HCT116 (cell line): ENCODE results near the gene MLLT3. TPM values are rescaled to one million over a fixed set of nuclear protein-coding genes. Genes with fewer than 3 reads are reported as not detected.

ENCODE experiments used
- ATAC-seq: fragments of 200-7000 bp; cut with Tn5 transposase; 2 replicates; pipeline ENCODE4 v1.9.1; 2020; ENCODE audit warnings: mild to moderate bottlenecking, moderate library complexity
- BruUV-seq: library from RNA; stranded (reverse); fragments of 400-500 nt; replicated peaks from 2 replicates; lab custom pipeline; 2021; lab: Mats Ljungman, UMichigan
- CTCF ChIA-PET: fragments of 300-600 bp; sonication (Branson Sonifier 250); formaldehyde crosslinking; loops from one replicate; lab custom pipeline; 2021; ENCODE audit warnings: antibody characterized with exemption; lab: Charles Lee
- POLR2A ChIA-PET: fragments of 300-600, 350-600 bp; sonication (Branson Sonifier 250); formaldehyde crosslinking; loops from one replicate; lab custom pipeline; 2021; ENCODE audit warnings: antibody characterized with exemption; lab: Charles Lee
- RAD21 ChIA-PET, 2 experiments: fragments of 300-600 bp; sonication (Branson Sonifier 250); formaldehyde crosslinking; loops; one replicate each; lab custom pipeline; 2023; ENCODE audit warnings: low total read pairs in 2 of 2; ENCODE audit not compliant: uncharacterized antibody in 2 of 2, unreplicated experiment in 2 of 2, low non-redundant PET in 1 of 2; lab: Charles Lee
- DNase-seq: peaks from one replicate; pipeline ENCODE4 v3.0.0-alpha.2; 2010; ENCODE audit warnings: low read depth, low spot score
- H2AFZ ChIP-seq: fragments of 200-600 bp; shearing (Covaris generic), sonication (generic); 2 replicates; pipeline ENCODE4 v1.6.1; 2017; ENCODE audit warnings: low read depth, mixed run types, mixed read lengths, antibody characterized with exemption, low read length; ENCODE audit not compliant: poor library complexity, severe bottlenecking
- H3K27ac ChIP-seq: 2 replicates; pipeline ENCODE4 v1.5.1; 2012; ENCODE audit warnings: low read depth, low read length
- H3K27me3 ChIP-seq: fragments of 200-600 bp; sonication (generic); 2 replicates; pipeline ENCODE4 v1.6.1; 2016; ENCODE audit warnings: mixed run types, low read length, mixed read lengths; ENCODE audit not compliant: insufficient read depth
- H3K36me3 ChIP-seq, 2 experiments: fragments of 200-500 bp in 1 of 2; fragments of 200-600 bp in 1 of 2; sonication (Bioruptor generic) in 1 of 2; sonication (generic) in 1 of 2; 2 replicates each; pipeline versions ENCODE4 v1.5.1 to v1.6.1; 2014 to 2016; ENCODE audit warnings: low read length in 2 of 2, inconsistent platforms in 1 of 2, mixed read lengths in 1 of 2, mixed run types in 1 of 2; ENCODE audit not compliant: insufficient read depth in 2 of 2, control insufficient read depth in 1 of 2
- H3K4me1 ChIP-seq, 2 experiments: fragments of 200-600 bp in 1 of 2; sonication (generic) in 1 of 2; 2 replicates each; pipeline versions ENCODE4 v1.5.1 to v1.6.1; 2012 to 2017; ENCODE audit warnings: low read length in 2 of 2, inconsistent platforms in 1 of 2, mild to moderate bottlenecking in 1 of 2, mixed read lengths in 1 of 2, mixed run types in 1 of 2, moderate library complexity in 1 of 2; ENCODE audit not compliant: insufficient read depth in 2 of 2, control insufficient read depth in 1 of 2
- H3K4me2 ChIP-seq: fragments of 200-600 bp; sonication (generic); 2 replicates; pipeline ENCODE4 v1.6.1; 2017; ENCODE audit warnings: mixed run types, low read length, mixed read lengths
- H3K4me3 ChIP-seq, 2 experiments: fragments of 200-600 bp in 1 of 2; sonication (generic) in 1 of 2; replicated peaks in 1 of 2; 2 replicates each; pipeline ENCODE4 v1.5.1; 2011 to 2016; ENCODE audit warnings: low read length in 2 of 2, control low read depth in 1 of 2, low read depth in 1 of 2, mild to moderate bottlenecking in 1 of 2, mixed read lengths in 1 of 2, mixed run types in 1 of 2
- H3K79me2 ChIP-seq: fragments of 200-600 bp; sonication (generic); 2 replicates; pipeline ENCODE4 v1.6.1; 2017; ENCODE audit warnings: mild to moderate bottlenecking, mixed run types, low read length, moderate library complexity, mixed read lengths; ENCODE audit not compliant: insufficient read depth
- H3K9ac ChIP-seq: fragments of 200-600 bp; sonication (generic); 2 replicates; pipeline ENCODE4 v1.6.1; 2016; ENCODE audit warnings: low read length, mixed read lengths
- H3K9me2 ChIP-seq: fragments of 200-600 bp; sonication (generic), shearing (Covaris generic); 2 replicates; pipeline ENCODE4 v1.6.1; 2017; ENCODE audit warnings: mixed run types, mild to moderate bottlenecking, moderate library complexity; ENCODE audit not compliant: insufficient read depth
- H3K9me3 ChIP-seq, 2 experiments: fragments of 200-500 bp in 1 of 2; fragments of 200-600 bp in 1 of 2; sonication (Bioruptor generic) in 1 of 2; sonication (generic) in 1 of 2; 2 replicates each; pipeline ENCODE4 v1.6.1; 2014 to 2017; ENCODE audit warnings: low read length in 2 of 2, mixed read lengths in 2 of 2, inconsistent platforms in 1 of 2, low read depth in 1 of 2, mild to moderate bottlenecking in 1 of 2, mixed run types in 1 of 2, moderate library complexity in 1 of 2; ENCODE audit not compliant: control insufficient read depth in 1 of 2, insufficient read depth in 1 of 2
- H4K20me1 ChIP-seq: fragments of 200-600 bp; sonication (generic), shearing (Covaris generic); 2 replicates; pipeline ENCODE4 v1.6.1; 2017; ENCODE audit warnings: mixed run types, mild to moderate bottlenecking, moderate library complexity; ENCODE audit not compliant: insufficient read depth
- CEBPB ChIP-seq: IDR thresholded peaks from 2 replicates; pipeline ENCODE4 v1.6.1; 2012; ENCODE audit warnings: low read depth
- EGR1 ChIP-seq: IDR thresholded peaks from 2 replicates; pipeline ENCODE4 v1.6.1; 2012; ENCODE audit warnings: low read depth
- EZH2 ChIP-seq: fragments of 200-600 bp; sonication (generic); IDR thresholded peaks from 2 replicates; pipeline ENCODE4 v1.6.1; 2017; ENCODE audit warnings: antibody characterized with exemption, mixed run types
- MAX ChIP-seq: IDR thresholded peaks from 2 replicates; pipeline ENCODE4 v1.6.1; 2012
- POLR2AphosphoS5 ChIP-seq: IDR thresholded peaks from 2 replicates; pipeline ENCODE4 v1.6.1; 2011; ENCODE audit warnings: mild to moderate bottlenecking, low read depth, low read length, moderate library complexity
- RAD21 ChIP-seq: IDR thresholded peaks from 2 replicates; pipeline ENCODE4 v1.6.1; 2012; ENCODE audit warnings: low read depth, mild to moderate bottlenecking
- REST ChIP-seq: IDR thresholded peaks from 2 replicates; pipeline ENCODE4 v1.6.1; 2012; ENCODE audit warnings: low read depth
- ZFX ChIP-seq: fragments of 450-650 bp; IDR thresholded peaks from 2 replicates; pipeline ENCODE4 v1.6.1; 2017
- intact Hi-C: fragments of 100-400 bp; cut with micrococcal nuclease; formaldehyde crosslinking; loops from 2 replicates; pipeline ENCODE4 v1.10.0; 2022
- total RNA-seq: library from RNA; stranded (reverse); gene quantifications from one replicate; pipeline ENCODE4 v1.2.1, GENCODE V29; 2021; ENCODE audit not compliant: unreplicated experiment
- TF ChIP-seq, protein P1 (sequence below): IDR thresholded peaks from 2 replicates; pipeline ENCODE4 v1.6.1; 2011; ENCODE audit warnings: mild to moderate bottlenecking, low read length, moderate library complexity; ENCODE audit not compliant: insufficient replicate concordance; ENCODE audit errors: extremely low read depth

Gene MLLT3
- total RNA-seq, 1 experiment from 2014 or later: 4.3 TPM

DNA sequence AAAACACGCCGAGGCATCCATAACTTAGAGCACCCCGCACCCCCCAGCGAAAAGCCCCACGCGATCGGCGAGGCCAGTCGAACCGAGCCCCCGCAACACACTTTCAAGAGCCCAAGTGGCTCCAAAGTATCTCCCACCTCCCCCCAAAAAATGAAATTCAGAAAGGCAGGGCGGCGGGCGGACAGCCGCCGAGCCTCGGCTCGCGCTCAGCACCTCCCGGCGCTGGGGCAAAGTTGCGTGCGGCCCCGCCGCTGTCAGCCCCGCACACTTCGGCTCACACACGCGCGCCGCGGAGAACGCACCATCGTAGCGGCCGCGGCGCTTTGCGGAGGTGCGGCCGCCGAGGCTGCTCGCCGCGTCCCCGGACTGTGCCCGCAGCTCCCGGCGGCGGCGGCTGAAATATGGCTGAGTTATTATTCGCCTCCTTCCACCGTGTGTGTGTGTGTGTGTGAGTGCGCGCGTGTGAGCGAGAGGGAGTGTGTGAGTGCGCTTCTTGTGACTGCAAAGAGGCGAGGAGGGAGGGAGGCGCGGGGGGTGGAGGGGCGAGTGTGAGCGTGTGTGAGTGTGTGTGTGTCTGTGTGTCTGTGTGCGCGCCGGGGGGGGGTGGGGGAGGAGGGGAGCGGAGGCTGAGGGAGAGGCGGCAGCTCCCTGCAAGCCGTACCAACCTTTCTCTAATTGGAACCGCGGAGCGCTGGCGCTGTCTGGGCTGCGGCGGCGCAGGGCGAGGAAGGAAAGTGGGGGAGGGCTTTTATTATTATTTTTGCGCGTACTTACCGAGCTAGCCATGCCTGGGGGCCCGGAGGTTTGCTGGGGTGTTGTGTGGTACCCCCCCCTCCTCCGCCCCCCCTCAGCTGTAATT lies 599 bp downstream of the MLLT3 start:
- DNase-seq (no peak), ATAC-seq (peak; percentile 54)
- H3K4me1 ChIP-seq: peaks cover 0 to 23% of the 10 kb centered on the region in 2 experiments; a peak in 2 of 4 replicates
- ChIA-PET CTCF (interaction anchor here (1.0 to 5.4 kb wide), 6 partner anchors 10 to 489 kb away, joined by 3 to 32 read pairs (median 6); no protein-coding TSS in a partner anchor), POLR2A (interaction anchor here (0.7 to 1.5 kb wide), 5 partner anchors 19 to 263 kb away, joined by 3 to 5 read pairs (median 3); partner anchors contain the start of gene FOCAD), RAD21 (interaction anchor here (1.4 to 1.6 kb wide), 2 partner anchors 319 to 320 kb away, joined by 3 to 6 read pairs; no protein-coding TSS in a partner anchor)
- H3K27me3 ChIP-seq: peaks cover 10% of the 10 kb centered on the region; the same call in 1 of the 2 replicates
- H2AFZ ChIP-seq: peak overlapping the region; percentile 71
- TF ChIP-seq EZH2 (no peak), MAX (0 out of 2 replicates have a peak, but pooled peaks have one; percentile 6)
- no peaks in the 10 kb centered on the region for H3K36me3 ChIP-seq
- no peaks in the 10 kb centered on the region for H4K20me1 ChIP-seq
- intact Hi-C loops: loop anchor here (2.0 to 5.0 kb wide), 3 partner anchors 264 to 697 kb away; no protein-coding TSS in a partner anchor
- H3K9ac ChIP-seq: peak overlapping the region; percentile 44
- no peaks in the 10 kb centered on the region for H3K79me2 ChIP-seq
- H3K9me2 ChIP-seq: no peaks in the 10 kb centered on the region
- no peaks in the 10 kb centered on the region for H3K9me3 ChIP-seq
- H3K4me2 ChIP-seq: peak overlapping the region; percentile 95
- BruUV-seq: no TSS peak
- H3K27ac ChIP-seq: peak overlapping the region; percentile 66
- H3K4me3 ChIP-seq: peak overlapping the region; percentile 52 to 75

DNA sequence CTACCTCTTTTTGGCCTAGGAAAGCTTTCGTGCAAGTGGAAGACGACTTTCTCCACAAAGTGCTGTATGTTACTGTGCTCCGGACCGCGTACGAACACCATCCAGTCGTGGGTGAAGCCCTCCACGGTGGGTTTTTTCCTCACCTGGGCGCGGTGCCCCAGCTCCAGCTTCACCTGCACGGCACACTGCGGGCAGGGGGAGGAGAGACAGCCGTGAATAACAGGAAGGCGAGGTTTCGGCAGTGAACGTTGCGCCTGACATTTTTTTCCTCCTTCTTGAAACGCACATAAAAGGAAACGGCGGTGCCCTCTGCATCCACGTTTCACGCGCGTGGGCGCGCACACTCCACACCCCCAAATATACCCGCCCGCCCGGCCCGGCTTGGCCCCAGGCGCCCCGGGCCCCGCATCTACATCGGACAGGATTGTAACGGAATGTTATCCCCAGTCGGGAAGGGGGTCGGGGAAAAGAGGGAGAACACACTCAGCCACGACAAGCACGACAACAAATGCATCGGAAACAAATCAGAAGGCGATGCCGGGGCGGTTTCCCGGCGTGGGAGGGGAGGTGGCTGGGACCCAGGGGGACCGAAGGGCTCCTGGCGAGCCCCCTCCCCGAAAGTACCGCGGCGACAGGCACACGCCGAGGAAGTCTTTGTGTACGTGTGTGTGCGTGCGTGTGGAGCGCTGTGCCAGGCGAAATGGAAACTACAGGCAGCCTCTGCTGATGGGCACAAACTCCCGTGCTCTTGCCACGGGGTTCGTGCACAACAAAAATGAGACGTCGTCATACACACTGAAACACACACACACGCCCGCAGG lies 1.4 kb downstream of the MLLT3 start:
- peak overlapping the region; percentile 95 for H3K4me2 ChIP-seq
- H4K20me1 ChIP-seq: no peaks in the 10 kb centered on the region
- DNase-seq: no peak
- H3K27me3 ChIP-seq: peaks cover 10% of the 10 kb centered on the region; the same call in 1 of the 2 replicates
- no peaks in the 10 kb centered on the region for H3K79me2 ChIP-seq
- no peak overlapping the region; the same call in 1 of the 2 replicates for H3K27ac ChIP-seq
- peaks cover 0 to 23% of the 10 kb centered on the region in 2 experiments; a peak in 2 of 4 replicates for H3K4me1 ChIP-seq
- ChIA-PET CTCF (no interaction called here), RAD21 (no interaction called here), POLR2A (no interaction called here)
- ATAC-seq: no peak
- peak overlapping the region; percentile 52 to 75 for H3K4me3 ChIP-seq
- no TSS peak for BruUV-seq
- no peaks in the 10 kb centered on the region for H3K36me3 ChIP-seq
- intact Hi-C loops: loop anchor here (5.0 kb wide), 2 partner anchors 264 to 266 kb away; no protein-coding TSS in a partner anchor
- peak overlapping the region; percentile 58 for H2AFZ ChIP-seq
- no peaks in the 10 kb centered on the region for H3K9me2 ChIP-seq
- H3K9me3 ChIP-seq: no peaks in the 10 kb centered on the region
- H3K9ac ChIP-seq: peak overlapping the region; percentile 44; the same call in 1 of the 2 replicates
- TF ChIP-seq, protein P1, sequence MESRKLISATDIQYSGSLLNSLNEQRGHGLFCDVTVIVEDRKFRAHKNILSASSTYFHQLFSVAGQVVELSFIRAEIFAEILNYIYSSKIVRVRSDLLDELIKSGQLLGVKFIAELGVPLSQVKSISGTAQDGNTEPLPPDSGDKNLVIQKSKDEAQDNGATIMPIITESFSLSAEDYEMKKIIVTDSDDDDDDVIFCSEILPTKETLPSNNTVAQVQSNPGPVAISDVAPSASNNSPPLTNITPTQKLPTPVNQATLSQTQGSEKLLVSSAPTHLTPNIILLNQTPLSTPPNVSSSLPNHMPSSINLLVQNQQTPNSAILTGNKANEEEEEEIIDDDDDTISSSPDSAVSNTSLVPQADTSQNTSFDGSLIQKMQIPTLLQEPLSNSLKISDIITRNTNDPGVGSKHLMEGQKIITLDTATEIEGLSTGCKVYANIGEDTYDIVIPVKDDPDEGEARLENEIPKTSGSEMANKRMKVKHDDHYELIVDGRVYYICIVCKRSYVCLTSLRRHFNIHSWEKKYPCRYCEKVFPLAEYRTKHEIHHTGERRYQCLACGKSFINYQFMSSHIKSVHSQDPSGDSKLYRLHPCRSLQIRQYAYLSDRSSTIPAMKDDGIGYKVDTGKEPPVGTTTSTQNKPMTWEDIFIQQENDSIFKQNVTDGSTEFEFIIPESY: no peak
- TF ChIP-seq POLR2AphosphoS5: no peak
- no peak for TF ChIP-seq RAD21
- no peak for TF ChIP-seq REST
- no peak for TF ChIP-seq CEBPB
- no peak for TF ChIP-seq EGR1
- no peak for TF ChIP-seq ZFX
